ENCODE data around the gene CHMP6.
A peak's percentile ranks its signal among the peaks of the same experiment; 100 is the strongest.

Gene CHMP6

DNA sequence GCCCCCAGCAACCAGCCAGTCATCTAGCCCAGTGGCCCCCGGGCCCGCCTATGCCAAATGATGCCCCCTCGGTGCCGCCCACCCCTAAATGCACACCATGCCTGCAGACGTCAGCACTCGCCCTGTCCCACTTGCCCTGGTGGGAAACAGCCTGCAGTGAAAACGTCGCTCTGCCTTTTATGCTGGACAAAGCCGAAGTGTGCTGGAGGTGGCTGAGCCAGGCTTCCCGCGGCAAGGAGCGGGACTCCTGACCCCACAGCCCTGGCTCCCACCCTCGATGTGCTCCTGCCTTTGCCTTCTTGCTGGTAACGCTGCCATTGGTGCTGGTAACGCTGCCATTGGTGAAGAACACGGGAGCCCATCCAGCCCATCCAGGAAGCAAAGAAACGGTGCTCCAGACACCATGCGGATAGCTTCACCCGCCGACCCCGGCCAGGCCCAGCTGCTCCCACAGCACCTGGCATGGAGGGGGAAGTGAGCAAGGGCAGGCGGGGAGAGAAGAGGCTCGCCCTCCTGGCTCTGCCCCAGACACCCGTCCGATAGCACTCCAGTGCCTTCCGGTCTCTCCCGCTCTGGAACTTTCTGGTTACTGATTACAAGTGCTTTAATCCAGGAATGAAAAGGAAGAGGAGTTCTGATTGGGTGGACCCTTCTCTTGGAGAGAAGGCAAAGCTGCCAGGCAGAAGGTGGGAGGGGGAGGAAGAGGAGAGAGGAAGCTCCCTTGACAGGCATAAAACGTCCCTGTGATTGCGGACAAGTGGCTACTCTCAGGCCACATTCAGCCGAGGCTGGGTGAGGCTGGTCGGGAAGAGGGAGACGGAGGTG lies 39.3 kb downstream of the CHMP6 start:
- DNase-seq (ENCODE audit: low spot score), result no peak

- DNase-seq (ENCODE audit: low spot score), result no peak
Measured at GRCh38 chr17:81031566-81032550, 40.2 kb downstream of the CHMP6 start.

GRCh38 chr17:81032641-81033480 lies 41.2 kb downstream of the CHMP6 start:
- no peak for DNase-seq (ENCODE audit: low spot score)

- no peak for DNase-seq (ENCODE audit: low spot score)
Measured at GRCh38 chr17:81033535-81034167, 42.0 kb downstream of the CHMP6 start.

DNA sequence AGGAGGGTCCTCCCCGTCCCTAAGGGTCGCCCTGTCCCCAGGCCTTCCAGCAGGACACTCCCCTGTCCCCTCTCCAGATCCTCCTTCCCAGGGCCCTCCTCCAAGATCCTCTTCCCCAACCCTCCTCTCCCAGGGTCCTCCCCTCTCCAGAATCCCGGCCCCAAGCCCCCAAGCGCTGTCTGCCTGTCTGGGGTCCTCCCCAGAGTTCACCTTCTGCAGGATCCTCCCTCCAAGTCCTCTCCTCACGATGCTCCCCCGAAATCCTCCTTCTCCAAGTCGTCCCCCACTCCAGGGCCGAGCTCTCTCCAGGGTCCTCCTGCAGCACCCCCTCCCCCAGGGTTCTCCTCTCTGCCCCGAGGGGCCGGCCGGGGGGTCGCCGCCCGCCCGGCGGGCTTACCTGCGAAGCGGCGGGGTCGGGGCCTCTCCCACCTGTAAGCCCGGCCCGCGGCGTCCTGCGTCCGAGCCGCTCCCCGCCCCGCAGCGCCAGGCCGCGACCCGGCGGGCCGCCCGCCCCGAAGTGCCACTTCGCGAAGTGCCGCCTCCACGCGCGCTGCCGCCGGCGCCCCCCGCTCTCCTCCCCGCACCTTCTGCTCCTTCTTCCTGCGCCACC lies 42.6 kb downstream of the CHMP6 start:
- DNase-seq (ENCODE audit: low spot score), result no peak

DNA sequence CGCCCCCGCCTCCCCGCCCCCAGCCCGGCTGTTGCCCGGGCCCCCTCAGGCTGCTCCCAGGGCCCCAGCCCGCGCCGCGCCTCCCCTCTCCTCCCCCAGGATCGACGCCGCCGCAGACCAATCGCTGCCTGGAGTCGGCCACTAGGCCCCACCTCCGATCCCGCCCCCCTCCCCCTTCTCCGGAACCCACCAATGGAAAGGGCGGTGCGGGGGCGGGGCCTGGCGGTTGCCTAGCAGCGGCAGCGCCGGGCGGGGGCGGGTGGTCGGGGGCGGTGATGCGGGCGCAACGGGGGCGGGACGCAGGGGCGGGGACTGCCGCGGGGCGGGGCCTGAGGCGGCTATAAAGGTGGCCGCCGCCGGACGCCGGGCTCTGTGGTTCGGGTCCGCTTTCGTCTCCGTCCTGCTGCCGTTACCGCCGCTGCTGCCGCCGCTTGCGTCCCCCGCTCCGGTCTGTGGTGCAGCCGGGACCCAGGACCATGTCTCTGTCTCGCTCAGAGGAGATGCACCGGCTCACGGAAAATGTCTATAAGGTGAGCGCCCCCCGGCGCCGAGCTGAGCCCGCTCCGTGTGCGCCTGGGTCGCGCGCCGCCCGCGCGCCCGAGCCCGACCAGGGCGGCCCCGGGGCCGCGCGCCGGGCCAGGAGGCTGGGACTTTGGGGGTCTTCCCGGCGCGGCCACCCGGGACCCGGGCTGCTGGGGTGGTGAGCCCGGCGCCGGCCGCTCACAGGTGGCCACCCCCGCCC lies 43.3 kb downstream of the CHMP6 start, which contains the start of gene BAIAP2:
Gene BAIAP2 (plus strand): TSS at position 373 of the 742 bp plus-strand sequence. CDS start 104 bp downstream, at position 477.
- DNase-seq (ENCODE audit: low spot score), result peak; percentile 100

DNA sequence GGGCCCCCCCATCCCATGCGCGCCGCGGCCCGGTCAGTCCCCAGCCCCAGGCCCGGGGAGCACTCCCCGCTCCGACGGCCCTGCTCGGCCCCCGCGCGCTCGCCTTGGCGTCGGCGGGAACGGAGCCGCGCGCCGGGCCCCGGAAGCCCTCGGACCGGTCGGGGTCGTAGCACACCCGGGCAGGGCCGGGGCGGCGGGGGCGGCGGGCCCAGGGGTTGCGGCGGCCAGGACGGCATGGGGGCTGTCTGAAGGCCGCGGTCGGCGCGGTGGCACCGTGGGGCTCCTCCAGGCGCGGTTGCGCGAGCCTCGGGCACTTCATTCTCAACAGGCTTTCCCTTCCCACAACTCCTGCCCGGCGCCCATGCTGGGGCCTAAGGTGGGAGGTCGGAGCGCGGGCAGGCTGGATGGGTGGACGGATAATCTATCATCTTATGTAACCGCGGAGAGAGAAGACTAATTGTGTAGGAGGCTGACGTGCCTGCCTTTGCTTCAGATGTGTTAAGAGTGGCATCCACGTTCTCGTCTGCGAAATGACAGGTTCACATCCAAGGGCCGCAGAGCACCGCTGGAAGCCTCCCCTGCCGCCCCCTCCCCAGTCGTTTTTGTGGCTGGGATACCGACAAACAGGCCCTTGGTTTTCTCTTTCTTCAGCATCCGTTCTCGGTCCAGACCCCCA lies 44.0 kb downstream of the CHMP6 start:
- DNase-seq (ENCODE audit: low spot score), result no peak

- DNase-seq (ENCODE audit: low spot score), result no peak
Measured at GRCh38 chr17:81036197-81036941, 44.7 kb downstream of the CHMP6 start.

DNA sequence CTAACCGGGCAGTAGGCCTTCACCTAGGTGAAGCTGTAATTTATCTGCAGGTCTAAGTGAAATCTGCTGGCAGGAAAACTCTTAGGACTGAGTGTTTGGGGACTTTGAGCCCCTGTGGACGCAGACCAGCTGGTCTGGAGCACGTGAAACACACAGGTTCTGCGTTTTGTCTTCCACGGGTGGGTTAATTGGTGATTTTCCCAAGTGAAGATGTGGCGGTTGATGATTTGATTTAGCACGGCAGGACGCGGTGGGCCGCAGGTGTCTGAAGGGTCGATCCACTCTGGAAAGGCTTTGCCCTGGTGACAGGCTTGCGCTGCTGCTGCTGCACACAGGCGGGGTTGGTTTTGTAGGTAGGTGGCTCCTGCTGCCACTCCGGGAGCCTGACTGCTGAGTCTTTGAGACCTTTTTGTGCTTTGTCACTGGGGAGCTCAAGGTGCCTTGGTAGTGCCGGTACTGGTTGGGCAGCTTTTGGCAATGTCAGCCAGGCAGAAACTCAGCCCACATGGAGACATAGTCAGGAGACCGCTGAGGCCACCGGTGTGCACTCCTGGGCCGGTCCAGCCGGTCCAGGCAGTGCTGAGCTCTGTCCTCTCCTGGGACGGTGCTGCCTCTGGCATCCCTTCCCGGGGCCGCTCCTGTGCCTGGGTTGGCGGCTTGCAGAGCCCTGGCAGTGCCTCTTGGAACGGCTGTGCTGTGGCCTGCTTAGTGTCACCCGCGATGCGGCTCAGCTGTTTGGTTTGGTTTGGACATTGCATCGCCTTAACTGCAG lies 45.6 kb downstream of the CHMP6 start:
- DNase-seq (ENCODE audit: low spot score), result peak; percentile 48

DNA sequence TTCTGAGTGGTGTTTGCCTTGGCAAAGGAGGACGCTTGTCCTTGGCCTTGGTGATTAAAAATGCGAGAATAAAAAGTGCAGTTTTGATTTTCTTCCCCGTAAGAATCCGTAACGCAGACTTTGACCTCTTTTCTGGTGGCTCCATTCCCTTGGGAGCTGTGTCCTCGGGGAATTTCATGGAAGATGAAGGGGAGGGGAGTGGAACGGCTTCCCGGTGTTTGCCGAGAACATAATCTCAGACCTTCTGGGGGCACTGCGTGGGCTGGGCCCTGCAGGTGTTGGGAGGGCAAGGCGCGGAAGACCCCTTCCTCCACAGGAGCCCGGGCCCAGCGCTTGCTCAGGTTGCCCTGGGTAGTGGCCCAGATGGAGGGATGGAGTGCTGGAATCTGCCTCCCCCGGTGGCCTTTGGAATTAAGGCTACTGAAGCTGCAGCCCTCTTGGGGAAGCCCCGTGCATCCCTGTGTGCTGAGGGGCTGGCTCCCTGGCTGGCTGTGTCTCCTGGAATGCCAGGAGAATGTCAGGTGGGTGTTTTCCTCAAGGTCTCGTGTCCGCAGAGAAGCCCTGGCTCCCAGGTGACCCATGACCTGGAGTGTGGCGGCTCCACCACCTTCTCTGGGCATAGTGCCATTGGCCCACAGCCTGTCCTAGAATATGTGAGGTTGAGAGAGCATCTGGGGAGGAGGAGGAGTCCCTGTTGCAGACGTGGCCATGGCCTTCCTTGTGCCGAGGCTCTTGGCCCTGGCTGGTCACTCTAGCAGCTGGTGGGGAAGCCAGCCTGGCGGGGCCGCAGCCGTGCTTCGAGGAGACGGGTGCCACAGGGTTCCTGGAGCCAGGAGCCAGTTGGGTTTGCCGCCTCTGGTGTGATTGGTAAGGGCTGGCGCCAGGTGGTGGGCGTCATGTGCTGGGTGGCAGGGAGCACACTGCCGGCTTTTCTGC lies 46.4 kb downstream of the CHMP6 start:
- no peak for DNase-seq (ENCODE audit: low spot score)

DNA sequence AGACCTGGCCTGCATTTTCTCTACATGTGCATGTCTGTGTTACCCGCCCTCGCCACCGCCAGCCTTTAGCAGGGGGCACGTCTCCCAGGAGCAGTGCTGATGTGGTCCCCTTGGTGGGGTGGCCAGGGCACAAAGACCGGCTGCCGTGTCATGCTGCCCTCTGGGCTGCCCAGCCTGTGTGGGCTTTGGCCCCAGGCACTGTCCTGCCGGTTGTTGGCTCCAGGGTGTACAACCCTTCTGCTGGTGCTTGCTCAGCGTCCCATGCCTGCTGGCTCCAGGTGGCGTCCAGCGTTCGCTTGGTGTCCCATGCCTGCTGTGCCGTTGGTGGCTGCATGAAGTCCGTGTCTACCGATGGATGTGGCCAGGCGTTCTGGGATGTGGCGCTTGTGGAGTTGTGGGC lies 47.5 kb downstream of the CHMP6 start:
- no peak for DNase-seq (ENCODE audit: low spot score)

DNA sequence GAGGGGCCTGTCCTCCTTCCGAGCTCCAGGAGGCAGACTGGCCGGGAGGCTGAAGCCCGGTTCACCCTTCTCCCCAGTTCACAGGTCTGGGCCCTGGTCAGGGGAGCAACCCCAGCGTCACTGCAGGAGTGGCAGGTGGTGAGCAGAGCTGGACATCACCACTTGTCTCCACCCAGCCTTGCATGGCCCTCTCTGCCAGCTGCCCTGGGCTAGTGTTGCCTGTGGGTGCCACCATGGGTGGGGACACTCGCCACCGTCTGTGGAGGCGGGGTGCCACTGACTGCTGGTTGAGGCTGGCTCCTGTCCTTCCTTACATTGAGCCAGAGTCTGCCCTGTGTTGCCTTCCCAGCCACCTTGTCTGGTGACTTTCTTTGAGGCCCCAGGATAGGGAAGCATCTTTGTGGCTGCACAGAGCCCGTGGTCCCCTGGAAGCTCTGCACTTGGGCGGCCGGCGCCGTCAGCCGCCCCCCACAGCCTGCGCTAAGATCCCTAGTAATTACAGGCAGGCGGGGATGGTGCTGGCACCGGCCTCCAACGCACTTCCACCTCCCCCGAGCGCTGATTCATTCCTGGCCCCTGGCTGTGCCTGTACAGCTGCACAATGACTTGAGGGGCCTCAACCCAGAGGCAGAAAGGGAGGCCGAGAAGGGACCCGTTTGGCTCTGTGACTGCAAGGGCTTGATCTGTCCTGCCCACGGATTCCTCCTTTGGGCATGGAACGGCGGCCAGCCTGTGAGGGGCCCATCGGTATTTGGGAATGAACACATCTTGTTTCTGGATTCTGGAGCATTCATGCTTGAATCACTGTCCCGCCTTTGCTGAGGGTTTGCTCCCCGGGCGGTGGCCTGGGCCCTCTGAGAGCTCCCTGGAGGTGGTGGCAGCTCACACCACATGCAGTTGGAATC lies 48.5 kb downstream of the CHMP6 start:
- peak; percentile 42 for DNase-seq (ENCODE audit: low spot score)

- DNase-seq (ENCODE audit: low spot score), result peak; percentile 46
Measured at GRCh38 chr17:81040791-81041337, 49.2 kb downstream of the CHMP6 start.

- DNase-seq (ENCODE audit: low spot score), result no peak
Measured at GRCh38 chr17:81042606-81043005, 51.0 kb downstream of the CHMP6 start.

DNA sequence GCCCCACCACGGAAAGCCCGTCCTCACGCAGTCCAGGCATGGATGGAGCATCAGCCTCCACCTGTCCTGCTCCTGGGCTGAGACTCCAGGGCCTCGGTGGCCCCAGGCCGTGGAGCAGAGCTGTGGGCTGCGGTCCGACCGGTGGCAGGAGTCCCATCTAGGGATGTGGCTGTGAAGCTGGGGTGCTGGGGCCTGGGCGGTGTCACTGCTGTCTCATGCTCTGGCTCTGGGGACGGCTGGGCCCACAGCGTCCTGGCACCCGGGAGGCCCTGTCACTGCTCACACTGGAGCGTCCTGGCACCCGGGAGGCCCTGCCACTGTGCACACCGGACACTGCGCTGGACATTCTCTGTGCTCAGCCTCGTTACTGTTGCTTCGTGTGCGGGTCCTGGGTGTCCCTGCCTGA lies 51.7 kb downstream of the CHMP6 start:
- DNase-seq (ENCODE audit: low spot score), result no peak
